ENCODE measurements around the gene SERINC4.
"Not testable (repeated sequence)": the region's sequence is repeated elsewhere in the genome, so short reads cannot be mapped to it uniquely, and the experiment has no call there.

SERINC4 gene

GRCh38 chr15:43762824-43763223 lies 37.2 kb downstream of the SERINC4 start:
- Histone ChIP-seq H3K27ac (ENCODE audit: low read length) (no peak overlapping the region), H3K9ac (ENCODE audit: low read length) (no peak overlapping the region), H4K20me1 (ENCODE audit: insufficient read depth, low read length) (peaks cover 12% of the 10 kb centered on the region; the same call in 1 of the 2 replicates), H3K4me1 (ENCODE audit: low read length) (no peaks in the 10 kb centered on the region), H3K27me3 (ENCODE audit: low read depth, low read length) (no peaks in the 10 kb centered on the region), H2AFZ (ENCODE audit: low read depth, low read length) (no peak overlapping the region), H3K36me3 (replicated peaks; ENCODE audit: low read depth, low read length) (peaks cover 59% of the 10 kb centered on the region), H3K79me2 (ENCODE audit: low read length) (peaks cover 19% of the 10 kb centered on the region), H3K9me3 (ENCODE audit: insufficient read depth, low read length) (no peaks in the 10 kb centered on the region), H3K4me3 (ENCODE audit: low read length) (no peak overlapping the region), H3K4me2 (ENCODE audit: low read length) (no peak overlapping the region)
- no peak for TF ChIP-seq EZH2phosphoT487 (IDR thresholded peaks at IDR 0.05; ENCODE audit: low read depth)
- TF ChIP-seq CTCF (IDR thresholded peaks at IDR 0.05; ENCODE audit: low read depth, low read length) = no peak

GRCh38 chr15:43751885-43752284 lies 48.1 kb downstream of the SERINC4 start:
- peaks cover 54% of the 10 kb centered on the region for H3K36me3 ChIP-seq (replicated peaks; ENCODE audit: low read depth, low read length)
- TF ChIP-seq EZH2phosphoT487 (IDR thresholded peaks at IDR 0.05; ENCODE audit: low read depth) (no peak), CTCF (IDR thresholded peaks at IDR 0.05; ENCODE audit: low read depth, low read length) (no peak)
- H3K4me2 ChIP-seq (ENCODE audit: low read length) = no peak overlapping the region

GRCh38 chr15:43749690-43750345 lies 50.2 kb downstream of the SERINC4 start:
- Histone ChIP-seq H3K4me2 (ENCODE audit: low read length) (peak overlapping the region; percentile 81), H3K4me3 (ENCODE audit: low read length) (peak overlapping the region; percentile 74), H3K27me3 (ENCODE audit: low read depth, low read length) (no peaks in the 10 kb centered on the region), H3K9ac (ENCODE audit: low read length) (peak overlapping the region; percentile 30; the same call in 1 of the 2 replicates), H4K20me1 (ENCODE audit: insufficient read depth, low read length) (peaks cover 71% of the 10 kb centered on the region), H2AFZ (ENCODE audit: low read depth, low read length) (no peak overlapping the region), H3K79me2 (ENCODE audit: low read length) (peaks cover 91% of the 10 kb centered on the region), H3K9me3 (ENCODE audit: insufficient read depth, low read length) (no peaks in the 10 kb centered on the region), H3K27ac (ENCODE audit: low read length) (peak overlapping the region; percentile 66), H3K4me1 (ENCODE audit: low read length) (peaks cover 36% of the 10 kb centered on the region), H3K36me3 (replicated peaks; ENCODE audit: low read depth, low read length) (peaks cover 38% of the 10 kb centered on the region)
- TF ChIP-seq EZH2phosphoT487 (IDR thresholded peaks at IDR 0.05; ENCODE audit: low read depth) = no peak
- TF ChIP-seq CTCF (IDR thresholded peaks at IDR 0.05; ENCODE audit: low read depth, low read length) = no peak

More at GRCh38 chr15:43751885-43752284, 48.1 kb downstream of the SERINC4 start:
- peaks cover 87% of the 10 kb centered on the region for H4K20me1 ChIP-seq (ENCODE audit: insufficient read depth, low read length)
- H3K79me2 ChIP-seq (ENCODE audit: low read length) = peaks cover 100% of the 10 kb centered on the region
- peaks cover 36% of the 10 kb centered on the region for H3K4me1 ChIP-seq (ENCODE audit: low read length)
- H3K4me3 ChIP-seq (ENCODE audit: low read length) = no peak overlapping the region
- H3K9me3 ChIP-seq (ENCODE audit: insufficient read depth, low read length) = no peaks in the 10 kb centered on the region
- H3K27me3 ChIP-seq (ENCODE audit: low read depth, low read length) = no peaks in the 10 kb centered on the region
- H3K9ac ChIP-seq (ENCODE audit: low read length) = no peak overlapping the region
- H3K27ac ChIP-seq (ENCODE audit: low read length) = no peak overlapping the region
- no peak overlapping the region for H2AFZ ChIP-seq (ENCODE audit: low read depth, low read length)

GRCh38 chr15:43748376-43748775 lies 51.6 kb downstream of the SERINC4 start:
- Histone ChIP-seq H3K9me3 (ENCODE audit: insufficient read depth, low read length) (no peaks in the 10 kb centered on the region), H4K20me1 (ENCODE audit: insufficient read depth, low read length) (peaks cover 58% of the 10 kb centered on the region), H3K9ac (ENCODE audit: low read length) (peak overlapping the region; percentile 99; the same call in 1 of the 2 replicates), H3K4me3 (ENCODE audit: low read length) (peak overlapping the region; percentile 91), H3K27me3 (ENCODE audit: low read depth, low read length) (no peaks in the 10 kb centered on the region), H3K36me3 (replicated peaks; ENCODE audit: low read depth, low read length) (peaks cover 30% of the 10 kb centered on the region), H3K79me2 (ENCODE audit: low read length) (peaks cover 76% of the 10 kb centered on the region), H3K4me2 (ENCODE audit: low read length) (peak overlapping the region; percentile 82), H3K27ac (ENCODE audit: low read length) (0 out of 2 replicates have a peak overlapping the region, but pooled peaks have one; percentile 6), H3K4me1 (ENCODE audit: low read length) (peaks cover 49% of the 10 kb centered on the region), H2AFZ (ENCODE audit: low read depth, low read length) (no peak overlapping the region)
- no peak for TF ChIP-seq EZH2phosphoT487 (IDR thresholded peaks at IDR 0.05; ENCODE audit: low read depth)
- TF ChIP-seq CTCF (IDR thresholded peaks at IDR 0.05; ENCODE audit: low read depth, low read length) = no peak

- not testable (repeated sequence) for H3K27me3 ChIP-seq (ENCODE audit: low read depth, low read length); H2AFZ ChIP-seq (ENCODE audit: low read depth, low read length); H3K9me3 ChIP-seq (ENCODE audit: insufficient read depth, low read length)
- peak overlapping the region; percentile 82 for H3K27ac ChIP-seq (ENCODE audit: low read length)
- peak overlapping the region; percentile 91 for H3K4me3 ChIP-seq (ENCODE audit: low read length)
- H3K9ac ChIP-seq (ENCODE audit: low read length) = peak overlapping the region; percentile 99
- peaks cover 44% of the 10 kb centered on the region for H4K20me1 ChIP-seq (ENCODE audit: insufficient read depth, low read length)
- H3K79me2 ChIP-seq (ENCODE audit: low read length) = peaks cover 61% of the 10 kb centered on the region
- H3K4me2 ChIP-seq (ENCODE audit: low read length) = peak overlapping the region; percentile 82
- peaks cover 16% of the 10 kb centered on the region for H3K36me3 ChIP-seq (replicated peaks; ENCODE audit: low read depth, low read length)
- peaks cover 49% of the 10 kb centered on the region for H3K4me1 ChIP-seq (ENCODE audit: low read length)
These were observed 53.1 kb downstream of the SERINC4 start for GRCh38 chr15:43746903-43747309.

- peaks cover 56% of the 10 kb centered on the region for H3K79me2 ChIP-seq (ENCODE audit: low read length)
- not testable (repeated sequence) for H2AFZ ChIP-seq (ENCODE audit: low read depth, low read length); H3K27me3 ChIP-seq (ENCODE audit: low read depth, low read length); H3K9me3 ChIP-seq (ENCODE audit: insufficient read depth, low read length)
- peak within 1 kb of the TSS; percentile 91 for H3K4me3 ChIP-seq (ENCODE audit: low read length)
- peak within 1 kb of the TSS; percentile 82 for H3K4me2 ChIP-seq (ENCODE audit: low read length)
- H3K4me1 ChIP-seq (ENCODE audit: low read length) = peaks cover 44% of the 10 kb centered on the region
- peak within 1 kb of the TSS; percentile 99 for H3K9ac ChIP-seq (ENCODE audit: low read length)
- peaks cover 38% of the 10 kb centered on the region for H4K20me1 ChIP-seq (ENCODE audit: insufficient read depth, low read length)
- peaks cover 10% of the 10 kb centered on the region for H3K36me3 ChIP-seq (replicated peaks; ENCODE audit: low read depth, low read length)
- H3K27ac ChIP-seq (ENCODE audit: low read length) = peak within 1 kb of the TSS; percentile 82
These were observed 53.6 kb downstream of the SERINC4 start, which contains the start of gene PDIA3 for GRCh38 chr15:43746245-43746902. PDIA3 (plus strand) TSS chr15:43746438; CDS start chr15:43746540, 102 bp downstream.

Data from OCI-LY3 (cell line).